Activated CD4-positive, alpha-beta T cell treated with anti-CD3 and anti-CD28 coated beads, Interleukin-2, amount 10 ng/mL, durations not matched to agents 7 days and 5 days (primary cell): ENCODE results near the gene CARD9. TPM values are rescaled to one million over a fixed set of nuclear protein-coding genes. Genes with fewer than 3 reads are reported as not detected.

ENCODE experiments used
- CTCF ChIA-PET: fragments of 350-600 bp; sonication (Branson Sonifier 250); formaldehyde crosslinking; loops from one replicate; lab custom pipeline; 2021; ENCODE audit warnings: antibody characterized with exemption; lab: Charles Lee
- POLR2A ChIA-PET: fragments of 350-600 bp; sonication (Branson Sonifier 250); formaldehyde crosslinking; loops from one replicate; lab custom pipeline; 2021; ENCODE audit warnings: antibody characterized with exemption; lab: Charles Lee
- DNase-seq: peaks from one replicate; pipeline ENCODE4 v3.0.0-alpha.2; 2020
- H3K27ac Mint-ChIP-seq: one replicate; pipeline ENCODE4 v1.8.0; 2021; ENCODE audit warnings: mild to moderate bottlenecking, moderate library complexity, mixed read lengths
- H3K27me3 Mint-ChIP-seq: one replicate; pipeline ENCODE4 v1.8.0; 2021; ENCODE audit warnings: mixed read lengths
- H3K36me3 Mint-ChIP-seq: one replicate; pipeline ENCODE4 v1.8.0; 2021; ENCODE audit warnings: low read depth, mixed read lengths
- H3K4me1 Mint-ChIP-seq: one replicate; pipeline ENCODE4 v1.8.0; 2021; ENCODE audit warnings: mixed read lengths
- H3K4me3 Mint-ChIP-seq: one replicate; pipeline ENCODE4 v1.8.0; 2021; ENCODE audit warnings: mild to moderate bottlenecking, moderate library complexity, mixed read lengths
- H3K9me3 Mint-ChIP-seq: one replicate; pipeline ENCODE4 v1.8.0; 2021; ENCODE audit warnings: mixed read lengths
- total RNA-seq, 2 experiments: library from RNA; stranded (reverse); gene quantifications; one replicate each; pipeline ENCODE4 v1.2.3, GENCODE V29; 2021

CARD9 gene
- total RNA-seq, 2 experiments from 2014 or later: 0.44 to 0.69 TPM

- Mint-ChIP-seq H3K36me3 (peaks cover 46% of the 10 kb centered on the region), H3K4me3 (no peak overlapping the region), H3K27me3 (no peaks in the 10 kb centered on the region), H3K9me3 (no peaks in the 10 kb centered on the region), H3K27ac (peak overlapping the region; percentile 3), H3K4me1 (peaks cover 35% of the 10 kb centered on the region)
- DNase-seq: no peak
- ChIA-PET POLR2A (no interaction called here), CTCF (interaction anchor here (1.6 to 15.6 kb wide), 3 partner anchors 14 to 21 kb away, joined by 3 to 106 read pairs (median 40); partner anchors contain the start of genes DNLZ and SNAPC4)
Observed at GRCh38 chr9:136386018-136386417, 12.5 kb upstream of the CARD9 start.

GRCh38 chr9:136385015-136385414, 11.5 kb upstream of the CARD9 start:
- Mint-ChIP-seq H3K36me3 (peaks cover 45% of the 10 kb centered on the region), H3K27ac (peak overlapping the region; percentile 77), H3K4me1 (peaks cover 35% of the 10 kb centered on the region), H3K4me3 (peak overlapping the region; percentile 24), H3K9me3 (no peaks in the 10 kb centered on the region), H3K27me3 (no peaks in the 10 kb centered on the region)
- ChIA-PET POLR2A (interaction anchor here (0.6 kb wide), 1 partner anchor 435 kb away, joined by 5 read pairs; no protein-coding TSS in a partner anchor), CTCF (interaction anchor here (1.6 to 15.6 kb wide), 3 partner anchors 15 to 20 kb away, joined by 3 to 106 read pairs (median 40); partner anchors contain the start of genes DNLZ and SNAPC4)
- peak; percentile 73 for DNase-seq

DNA sequence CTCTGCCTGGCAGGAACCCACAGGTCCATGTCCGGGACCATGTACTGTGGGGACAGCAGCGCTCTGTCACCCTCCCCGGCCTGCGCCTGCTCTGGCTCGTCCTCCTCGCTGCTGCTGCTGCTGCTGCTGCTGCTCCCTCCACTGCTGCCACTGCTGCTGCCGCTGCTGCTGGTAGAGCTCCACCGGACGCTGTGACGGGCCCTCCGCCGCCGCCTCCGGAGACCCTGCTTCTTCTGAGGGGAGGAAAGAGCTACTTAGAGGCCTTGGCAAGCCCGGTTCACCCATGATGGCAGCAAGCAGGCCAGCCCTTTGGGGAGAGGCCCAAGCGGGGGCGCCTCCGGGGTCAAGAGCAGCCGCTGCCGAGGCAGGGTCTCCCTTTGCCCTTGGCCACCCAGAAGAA, 10.0 kb upstream of the CARD9 start:
- Mint-ChIP-seq H3K27me3 (no peaks in the 10 kb centered on the region), H3K27ac (no peak overlapping the region), H3K9me3 (no peaks in the 10 kb centered on the region), H3K36me3 (peaks cover 40% of the 10 kb centered on the region), H3K4me1 (peaks cover 26% of the 10 kb centered on the region), H3K4me3 (no peak overlapping the region)
- ChIA-PET POLR2A (no interaction called here), CTCF (interaction anchor here (1.4 to 15.6 kb wide), 3 partner anchors 9 to 19 kb away, joined by 3 to 106 read pairs (median 40); partner anchors contain the start of genes DNLZ and SNAPC4)
- DNase-seq: no peak

- CTCF ChIA-PET: interaction anchor here (1.3 to 15.6 kb wide), 4 partner anchors 10 to 17 kb away, joined by 3 to 106 read pairs (median 4); partner anchors contain the start of gene DNLZ
- POLR2A ChIA-PET: no interaction called here
Observed at GRCh38 chr9:136381966-136382513, 8.6 kb upstream of the CARD9 start.

DNA sequence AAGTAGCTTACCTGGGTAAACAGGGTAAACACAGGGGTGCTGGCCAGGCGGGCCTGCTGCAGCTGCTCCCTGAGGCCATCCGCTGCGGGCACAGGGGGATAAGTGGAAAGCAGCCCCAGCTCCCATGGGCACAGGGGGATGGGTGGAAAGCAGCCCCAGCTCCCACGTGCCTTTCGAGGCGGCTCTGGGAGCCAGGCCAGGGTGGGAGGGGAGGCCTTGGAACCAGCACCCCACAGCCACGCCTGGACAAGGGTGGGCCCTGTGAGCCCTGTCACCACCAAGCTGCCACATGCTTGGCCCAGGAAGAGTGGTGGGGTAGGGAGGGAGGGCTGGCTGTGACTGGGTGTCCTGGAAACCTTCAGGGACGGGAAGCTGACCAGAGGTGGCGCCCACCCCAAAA, 7.8 kb upstream of the CARD9 start:
- DNase-seq: no peak
- H3K4me1 Mint-ChIP-seq: peaks cover 24% of the 10 kb centered on the region
- H3K9me3 Mint-ChIP-seq: no peaks in the 10 kb centered on the region
- CTCF ChIA-PET: interaction anchor here (1.3 to 15.6 kb wide), 2 partner anchors 9 to 17 kb away, joined by 4 to 106 read pairs; partner anchors contain the start of gene DNLZ
- peaks cover 25% of the 10 kb centered on the region for H3K36me3 Mint-ChIP-seq
- POLR2A ChIA-PET: no interaction called here
- no peaks in the 10 kb centered on the region for H3K27me3 Mint-ChIP-seq
- no peak overlapping the region for H3K4me3 Mint-ChIP-seq
- no peak overlapping the region for H3K27ac Mint-ChIP-seq

More at GRCh38 chr9:136381966-136382513, 8.6 kb upstream of the CARD9 start:
- H3K4me1 Mint-ChIP-seq: peaks cover 24% of the 10 kb centered on the region
- H3K4me3 Mint-ChIP-seq: no peak overlapping the region
- no peak for DNase-seq
- H3K9me3 Mint-ChIP-seq: no peaks in the 10 kb centered on the region
- peaks cover 29% of the 10 kb centered on the region for H3K36me3 Mint-ChIP-seq
- no peaks in the 10 kb centered on the region for H3K27me3 Mint-ChIP-seq
- no peak overlapping the region for H3K27ac Mint-ChIP-seq

DNA sequence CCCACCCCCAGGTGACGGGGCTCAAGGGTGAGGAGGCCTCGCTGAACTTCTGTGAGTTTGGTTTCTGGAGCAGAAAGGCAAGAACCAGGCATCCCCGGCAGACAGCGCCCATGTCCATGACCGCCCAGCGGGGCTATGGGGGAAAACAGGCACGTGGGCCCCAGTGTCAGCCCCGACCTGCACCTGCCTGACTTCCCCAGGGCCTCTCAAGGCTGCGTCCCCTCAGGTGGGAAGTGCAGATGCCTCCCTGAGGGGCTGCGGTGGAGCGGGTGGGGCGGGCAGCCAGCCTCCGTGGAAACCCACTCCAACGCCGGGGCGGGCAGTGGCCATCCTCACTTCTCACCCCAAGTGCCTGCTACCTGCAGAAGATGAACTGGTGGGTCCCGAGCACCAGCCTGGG, 6.9 kb upstream of the CARD9 start:
- peaks cover 17% of the 10 kb centered on the region for H3K36me3 Mint-ChIP-seq
- peaks cover 16% of the 10 kb centered on the region for H3K4me1 Mint-ChIP-seq
- ChIA-PET POLR2A (no interaction called here), CTCF (interaction anchor here (15.6 kb wide), 1 partner anchor 16 kb away, joined by 106 read pairs; the partner anchor contains the start of gene DNLZ)
- DNase-seq: no peak
- no peaks in the 10 kb centered on the region for H3K27me3 Mint-ChIP-seq
- H3K9me3 Mint-ChIP-seq: no peaks in the 10 kb centered on the region
- H3K27ac Mint-ChIP-seq: no peak overlapping the region
- no peak overlapping the region for H3K4me3 Mint-ChIP-seq

- no peak overlapping the region for H3K27ac Mint-ChIP-seq
- peaks cover 12% of the 10 kb centered on the region for H3K36me3 Mint-ChIP-seq
- POLR2A ChIA-PET: no interaction called here
- H3K4me3 Mint-ChIP-seq: no peak overlapping the region
- no peaks in the 10 kb centered on the region for H3K27me3 Mint-ChIP-seq
- CTCF ChIA-PET: interaction anchor here (1.2 to 15.6 kb wide), 3 partner anchors 9 to 15 kb away, joined by 3 to 106 read pairs (median 5); partner anchors contain the start of gene DNLZ
- no peaks in the 10 kb centered on the region for H3K9me3 Mint-ChIP-seq
- H3K4me1 Mint-ChIP-seq: peaks cover 11% of the 10 kb centered on the region
- DNase-seq: no peak
Observed at GRCh38 chr9:136379891-136380290, 6.4 kb upstream of the CARD9 start.

GRCh38 chr9:136379401-136379800, 5.9 kb upstream of the CARD9 start:
- Mint-ChIP-seq H3K4me3 (no peak overlapping the region), H3K4me1 (peaks cover 7% of the 10 kb centered on the region), H3K27ac (no peak overlapping the region), H3K27me3 (no peaks in the 10 kb centered on the region), H3K9me3 (no peaks in the 10 kb centered on the region), H3K36me3 (peaks cover 8% of the 10 kb centered on the region)
- ChIA-PET POLR2A (no interaction called here), CTCF (interaction anchor here (1.2 to 15.6 kb wide), 3 partner anchors 10 to 15 kb away, joined by 3 to 106 read pairs (median 5); partner anchors contain the start of gene DNLZ)
- no peak for DNase-seq

- H3K27me3 Mint-ChIP-seq: no peaks in the 10 kb centered on the region
- H3K9me3 Mint-ChIP-seq: no peaks in the 10 kb centered on the region
- ChIA-PET POLR2A (no interaction called here), CTCF (interaction anchor here (1.2 to 15.6 kb wide), 3 partner anchors 10 to 14 kb away, joined by 3 to 106 read pairs (median 5); partner anchors contain the start of gene DNLZ)
- H3K36me3 Mint-ChIP-seq: peaks cover 4% of the 10 kb centered on the region
- peaks cover 2% of the 10 kb centered on the region for H3K4me1 Mint-ChIP-seq
- DNase-seq: no peak
- H3K27ac Mint-ChIP-seq: no peak overlapping the region
- no peak overlapping the region for H3K4me3 Mint-ChIP-seq
Observed at GRCh38 chr9:136379003-136379287, 5.5 kb upstream of the CARD9 start.

DNA sequence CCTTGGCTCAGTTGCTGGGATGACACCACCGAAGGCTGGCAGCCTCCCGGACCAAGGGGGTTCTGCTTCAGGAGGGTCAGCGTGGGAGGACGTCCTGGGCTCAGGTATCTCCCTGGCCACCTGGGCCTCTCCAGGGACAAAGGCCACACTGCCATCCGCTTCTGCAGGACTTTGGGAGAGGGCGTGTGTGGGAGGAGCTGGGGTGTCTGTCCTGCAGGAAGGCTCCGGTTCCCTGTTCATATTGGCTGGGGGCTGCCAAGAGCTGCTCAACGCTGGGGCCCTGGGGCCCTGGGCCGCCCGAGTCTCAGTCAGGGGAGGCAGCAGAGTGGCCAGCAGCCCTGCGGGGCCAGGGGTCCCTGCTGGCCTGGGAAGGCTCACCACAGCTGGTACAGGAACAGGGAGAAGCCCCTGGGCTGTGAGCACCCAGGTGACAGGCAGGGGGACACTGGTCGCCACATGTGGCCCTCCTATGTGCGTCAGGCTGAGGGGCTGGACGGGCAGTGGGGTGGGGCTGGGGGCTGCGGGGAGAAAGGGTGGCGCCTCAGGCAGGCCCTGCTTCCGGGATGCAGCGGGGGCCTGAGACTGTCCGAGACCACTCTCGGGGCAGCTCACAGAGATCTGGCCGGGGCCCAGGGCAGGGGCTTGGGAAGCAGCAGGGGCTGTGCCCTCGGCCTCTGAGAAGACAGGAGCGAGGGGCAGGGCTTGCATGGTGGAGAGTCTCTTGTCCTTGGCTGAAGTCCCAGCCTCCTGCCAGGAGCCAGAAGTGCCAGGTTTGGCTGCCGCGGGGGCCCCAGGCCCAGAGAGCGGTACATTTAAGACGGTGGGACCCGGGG, 4.9 kb upstream of the CARD9 start:
- Mint-ChIP-seq H3K27me3 (no peaks in the 10 kb centered on the region), H3K27ac (no peak overlapping the region), H3K9me3 (no peaks in the 10 kb centered on the region), H3K4me1 (no peaks in the 10 kb centered on the region), H3K36me3 (peaks cover 2% of the 10 kb centered on the region), H3K4me3 (no peak overlapping the region)
- CTCF ChIA-PET: interaction anchor here (0.5 to 15.6 kb wide), 4 partner anchors 11 to 29 kb away, joined by 3 to 106 read pairs (median 4); partner anchors contain the start of gene DNLZ
- POLR2A ChIA-PET: no interaction called here
- no peak for DNase-seq

DNA sequence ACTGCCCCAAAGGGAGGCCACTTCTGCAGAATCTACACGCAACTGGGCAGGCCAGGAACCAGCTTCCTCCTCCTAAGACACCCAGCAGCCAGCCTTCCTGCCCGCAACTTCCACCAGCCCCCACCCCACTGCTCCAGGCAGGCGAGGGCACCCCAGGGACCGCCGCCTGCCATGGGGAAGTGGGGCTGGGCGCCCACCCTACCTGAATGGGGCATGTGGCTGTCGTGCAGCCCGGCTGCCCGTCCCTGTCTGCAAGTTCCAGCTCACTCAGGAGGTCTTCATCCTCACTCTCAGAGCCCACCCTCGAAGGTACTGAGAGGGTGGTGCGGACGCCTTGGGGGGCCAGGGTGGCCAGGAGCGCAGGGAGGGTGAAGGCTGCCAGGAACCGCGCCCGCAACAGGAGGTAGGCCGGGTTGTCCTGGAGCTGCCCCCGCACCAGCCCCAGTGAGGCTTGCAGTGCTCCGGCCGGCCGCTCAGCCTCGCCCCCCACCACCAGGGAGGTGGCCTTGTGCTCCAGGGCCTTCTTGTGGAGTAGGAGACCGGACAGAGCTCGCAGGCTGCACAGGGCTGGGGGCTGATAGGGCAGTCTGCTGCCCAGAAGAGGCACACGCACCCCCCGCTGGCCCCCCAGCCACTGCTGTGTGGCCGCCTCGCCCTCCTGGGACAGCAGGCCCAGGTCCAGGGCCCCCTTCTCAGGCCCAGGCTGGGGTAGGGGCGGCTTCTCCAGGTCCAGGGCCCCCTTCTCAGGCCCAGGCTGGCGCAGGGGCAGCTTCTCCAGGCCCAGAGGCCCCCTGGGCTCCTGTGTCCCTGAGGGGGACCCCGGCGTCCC, 4.1 kb upstream of the CARD9 start:
- no peak overlapping the region for H3K27ac Mint-ChIP-seq
- CTCF ChIA-PET: interaction anchor here (0.7 to 15.6 kb wide), 2 partner anchors 12 to 13 kb away, joined by 3 to 106 read pairs; partner anchors contain the start of gene DNLZ
- H3K4me3 Mint-ChIP-seq: no peak overlapping the region
- POLR2A ChIA-PET: no interaction called here
- no peaks in the 10 kb centered on the region for H3K9me3 Mint-ChIP-seq
- H3K4me1 Mint-ChIP-seq: no peaks in the 10 kb centered on the region
- peaks cover 2% of the 10 kb centered on the region for H3K36me3 Mint-ChIP-seq
- no peak for DNase-seq
- H3K27me3 Mint-ChIP-seq: no peaks in the 10 kb centered on the region

GRCh38 chr9:136376457-136376856, 3.0 kb upstream of the CARD9 start:
- Mint-ChIP-seq H3K36me3 (peaks cover 2% of the 10 kb centered on the region), H3K27ac (no peak overlapping the region), H3K4me1 (no peaks in the 10 kb centered on the region), H3K4me3 (no peak overlapping the region), H3K27me3 (no peaks in the 10 kb centered on the region), H3K9me3 (no peaks in the 10 kb centered on the region)
- no peak for DNase-seq
- CTCF ChIA-PET: interaction anchor here (0.7 to 15.6 kb wide), 2 partner anchors 11 to 12 kb away, joined by 3 to 106 read pairs; partner anchors contain the start of gene DNLZ
- POLR2A ChIA-PET: no interaction called here
